HG03196 (cell line): Measurements from ENCODE around the gene CFC1.
"Not testable (repeated sequence)": the region's sequence is repeated elsewhere in the genome, so short reads cannot be mapped to it uniquely, and the experiment has no call there.

Experiments
- ATAC-seq: cut with Tn5 transposase; IDR thresholded peaks from one replicate; pipeline ENCODE4 v1.9.1; 2021; ENCODE audit not compliant: unreplicated experiment

CFC1 gene

DNA sequence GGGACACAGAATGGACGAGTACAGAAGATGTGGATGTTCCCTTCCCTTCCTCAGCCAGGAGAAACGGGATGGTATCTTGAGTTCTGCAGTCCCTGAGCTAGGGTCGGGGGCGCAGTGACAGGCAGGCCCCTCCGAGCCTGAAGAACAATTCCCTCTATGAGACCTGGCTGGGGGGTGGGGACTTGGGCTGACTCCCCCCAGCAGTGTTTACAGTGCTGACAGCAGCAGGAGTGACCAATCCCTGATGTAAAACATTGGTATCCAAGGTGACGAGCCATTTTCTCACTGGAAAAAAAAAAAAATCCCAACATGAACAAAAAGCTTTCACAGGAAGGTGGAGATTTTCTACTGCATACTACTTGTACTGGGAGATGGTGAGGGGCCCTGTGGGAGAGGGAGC lies at the start of gene CFC1:
CFC1 (minus strand) TSS at position 183 of the 400 bp plus-strand sequence. CDS start 288 bp downstream, outside the sequence.
- not testable (repeated sequence) for ATAC-seq

DNA sequence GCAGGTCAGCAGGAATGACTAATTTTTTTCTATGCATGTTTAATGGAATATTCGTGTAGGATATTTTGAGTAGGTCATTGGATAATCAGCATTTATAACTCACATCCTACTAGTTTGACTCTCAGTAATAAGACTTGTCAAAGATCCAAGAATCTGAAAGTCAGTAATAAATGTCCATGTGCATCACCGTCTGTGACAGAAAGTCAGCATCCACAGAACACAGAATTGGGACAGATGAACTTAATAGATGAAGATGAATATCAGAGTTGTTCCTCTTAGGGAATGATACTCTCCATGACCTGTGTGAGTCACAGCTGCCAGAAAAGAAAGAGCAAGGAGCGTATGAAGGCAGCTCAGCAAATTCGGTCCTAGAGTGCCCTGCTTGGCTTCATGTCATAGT lies 42.3 kb upstream of the CFC1 start:
- not testable (repeated sequence) for ATAC-seq

DNA sequence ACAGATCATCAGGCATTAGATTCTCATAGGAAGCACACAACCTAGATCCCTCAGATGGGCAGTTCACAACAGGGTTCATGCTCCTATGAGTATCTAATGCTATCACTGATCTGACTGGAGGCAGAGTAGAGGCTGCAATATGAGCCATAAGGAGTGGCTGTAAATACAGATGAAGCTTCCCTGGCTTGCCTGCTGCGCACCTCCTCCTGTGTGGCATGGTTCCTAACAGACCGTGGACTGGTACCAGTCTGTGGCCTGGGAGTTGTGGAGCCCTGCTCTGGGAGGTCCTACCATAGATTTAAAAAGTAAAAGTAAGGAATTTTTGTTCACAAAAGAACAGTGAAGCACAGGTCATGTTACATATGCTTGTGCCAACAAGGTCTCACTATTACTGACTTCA lies 39.6 kb upstream of the CFC1 start:
- not testable (repeated sequence) for ATAC-seq

- ATAC-seq, result not testable (repeated sequence)
Measured at GRCh38 chr2:130628784-130629475, 29.6 kb upstream of the CFC1 start.

GRCh38 chr2:130611140-130611539 lies 11.8 kb upstream of the CFC1 start, which contains the start of gene POTEJ:
TSS of gene POTEJ (plus strand) at chr2:130611440. CDS start at chr2:130611533, 93 bp downstream.
- not testable (repeated sequence) for ATAC-seq

DNA sequence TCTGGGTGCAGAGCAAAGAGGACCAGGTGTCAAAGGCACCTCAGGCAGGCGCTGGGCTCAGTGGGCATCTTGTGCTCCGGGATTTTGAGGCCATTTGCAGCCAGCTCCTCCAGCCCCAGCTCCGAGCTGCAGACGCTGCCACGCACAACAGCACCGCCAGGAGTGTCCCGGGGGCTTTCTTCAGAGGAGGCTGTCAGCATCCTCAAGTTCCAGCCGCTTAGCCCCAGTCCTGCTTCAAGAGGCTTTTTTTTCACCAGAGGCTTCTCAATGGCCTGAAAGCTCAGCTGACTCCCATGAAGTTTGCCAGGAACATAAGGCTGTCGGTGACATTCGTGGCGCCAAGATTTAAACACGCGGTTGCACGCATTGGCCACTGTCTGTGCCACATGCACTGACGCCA lies 11.1 kb upstream of the CFC1 start:
- not testable (repeated sequence) for ATAC-seq

DNA sequence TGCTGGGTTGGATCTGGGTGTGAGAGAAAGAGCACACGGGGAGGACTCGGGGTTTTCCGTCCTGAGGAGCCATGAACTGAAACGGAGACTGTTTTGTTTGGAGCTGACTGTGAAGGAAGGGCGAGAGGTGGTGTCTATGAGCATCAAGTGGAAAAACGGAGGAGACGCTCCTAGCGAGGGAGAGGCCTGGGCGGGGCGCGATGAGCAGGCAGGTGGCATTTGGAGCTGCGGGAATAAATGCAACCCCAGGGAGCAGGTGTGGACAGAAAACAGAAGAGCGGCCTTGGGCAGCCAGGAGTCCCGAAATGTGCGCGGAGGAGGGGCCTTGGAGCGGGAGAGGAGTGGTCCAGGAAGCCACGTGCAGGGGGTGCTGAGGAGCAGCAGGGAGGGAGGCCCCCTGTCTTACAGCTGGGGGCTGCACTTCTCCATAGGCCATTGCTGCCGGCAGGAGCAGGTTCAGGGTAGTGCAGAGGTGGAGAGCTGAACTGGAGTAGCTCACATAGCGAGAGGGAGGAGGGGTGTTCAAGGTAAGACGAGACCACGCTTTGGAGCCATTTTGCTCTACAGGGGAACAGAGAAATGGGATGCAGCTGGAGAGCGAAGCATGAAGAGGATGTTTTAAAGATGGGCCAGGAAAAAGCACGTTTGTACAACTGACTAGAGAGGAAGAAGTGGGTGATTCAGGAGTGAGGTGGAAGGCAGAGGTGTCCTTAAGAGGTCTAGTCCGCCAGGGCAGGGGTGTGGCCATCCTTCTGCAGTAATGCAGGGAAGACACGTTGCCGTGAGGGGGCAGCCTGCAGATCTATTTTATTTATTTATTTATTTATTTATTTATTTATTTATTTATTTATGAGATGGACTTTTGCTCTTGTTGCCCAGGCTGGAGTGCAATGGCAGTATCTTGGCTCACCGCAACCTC lies 9.9 kb upstream of the CFC1 start:
- ATAC-seq, result not testable (repeated sequence)

- not testable (repeated sequence) for ATAC-seq
Measured at GRCh38 chr2:130608276-130609001, 9.1 kb upstream of the CFC1 start.

DNA sequence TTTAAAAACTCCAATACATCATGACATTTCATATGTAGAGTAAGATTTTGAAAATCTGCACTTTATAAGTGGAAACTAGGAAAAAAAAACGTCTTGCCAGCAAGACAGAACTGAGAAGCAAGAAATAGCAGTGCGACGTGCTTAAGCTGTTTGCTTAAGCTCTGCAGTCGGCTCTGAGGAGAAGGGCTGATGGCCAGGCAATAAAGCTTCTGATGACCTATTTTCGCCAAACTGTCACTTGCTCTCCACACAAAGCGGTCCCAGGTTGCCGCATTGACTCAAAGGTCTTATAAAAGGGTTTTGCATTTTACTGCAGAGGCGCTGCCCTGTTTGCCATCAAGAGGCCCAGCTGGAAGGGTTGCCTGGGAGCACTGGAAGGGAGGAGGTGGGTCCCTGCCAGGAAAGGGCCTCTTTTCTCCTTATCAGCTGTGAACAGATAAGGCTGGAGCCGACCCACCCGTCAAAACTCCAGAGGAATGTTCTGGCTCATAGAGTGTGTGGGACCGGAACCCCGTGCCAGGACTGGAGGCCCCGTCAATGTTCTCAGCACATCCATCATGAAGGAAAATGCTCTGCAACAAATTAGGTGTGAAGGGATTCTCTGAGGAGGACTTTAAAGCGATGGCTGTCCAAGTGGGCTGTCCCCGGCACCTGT lies 2.4 kb upstream of the CFC1 start:
- ATAC-seq, result not testable (repeated sequence)

DNA sequence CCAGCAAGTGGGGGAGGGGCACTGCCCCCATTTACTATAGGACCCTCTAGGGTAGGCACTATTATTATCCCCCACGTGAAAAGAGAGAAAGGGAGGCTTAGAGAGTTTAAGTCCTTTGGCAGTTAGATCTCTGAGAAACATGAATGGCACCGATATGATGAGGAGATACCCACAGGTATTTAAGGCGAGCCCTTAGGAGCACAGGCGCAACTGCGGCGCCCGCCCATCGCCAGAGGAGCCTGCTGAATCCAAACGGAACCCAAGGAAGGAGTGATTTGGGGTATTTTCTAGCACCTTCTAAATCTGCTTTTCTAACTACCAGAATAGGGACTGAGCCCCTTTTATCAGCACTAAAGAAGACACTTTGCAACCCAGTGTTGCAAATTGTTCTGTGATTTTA lies 551 bp upstream of the CFC1 start:
- ATAC-seq, result not testable (repeated sequence)

DNA sequence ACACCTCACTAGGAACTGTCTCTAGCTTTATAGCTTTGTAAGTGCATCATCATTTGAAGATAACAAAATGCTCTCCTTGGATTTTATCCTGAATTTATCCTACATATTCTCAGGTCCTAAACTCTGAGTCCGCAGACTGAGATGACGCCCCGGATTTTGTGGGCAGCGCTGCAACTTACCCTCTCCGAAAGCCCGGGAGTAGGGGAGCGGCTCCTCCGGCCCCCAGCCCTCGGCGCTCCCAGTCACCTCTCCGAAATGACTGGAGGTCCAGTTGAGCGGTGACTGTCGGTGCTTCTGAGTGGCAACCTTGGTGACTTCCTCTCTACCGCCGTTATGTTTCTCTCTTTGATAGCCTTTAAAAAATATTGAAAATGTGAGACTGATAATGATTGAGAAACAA lies 912 bp downstream of the CFC1 start:
- not testable (repeated sequence) for ATAC-seq

- not testable (repeated sequence) for ATAC-seq
Measured at GRCh38 chr2:130597994-130598393, 1.4 kb downstream of the CFC1 start.

DNA sequence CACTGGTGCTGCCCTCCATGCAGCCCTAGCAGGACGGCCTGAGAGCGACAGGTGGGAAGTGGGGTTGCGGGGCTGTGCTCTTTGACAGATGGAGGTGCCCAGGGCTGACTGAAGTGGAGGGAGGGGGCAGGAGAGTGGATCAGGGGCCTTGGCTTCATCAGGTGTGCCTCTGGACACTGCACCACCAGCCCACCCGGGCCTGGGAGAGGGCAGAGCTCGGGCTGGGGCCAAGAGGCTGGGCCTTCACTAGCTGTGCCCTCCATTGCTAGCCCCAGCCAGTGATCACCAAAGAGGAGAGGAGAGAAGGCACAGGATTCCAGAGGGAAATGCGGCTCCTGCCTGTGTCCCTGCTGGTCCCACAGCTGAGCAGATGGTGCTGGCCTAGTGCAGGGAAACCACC lies 2.6 kb downstream of the CFC1 start:
- not testable (repeated sequence) for ATAC-seq

DNA sequence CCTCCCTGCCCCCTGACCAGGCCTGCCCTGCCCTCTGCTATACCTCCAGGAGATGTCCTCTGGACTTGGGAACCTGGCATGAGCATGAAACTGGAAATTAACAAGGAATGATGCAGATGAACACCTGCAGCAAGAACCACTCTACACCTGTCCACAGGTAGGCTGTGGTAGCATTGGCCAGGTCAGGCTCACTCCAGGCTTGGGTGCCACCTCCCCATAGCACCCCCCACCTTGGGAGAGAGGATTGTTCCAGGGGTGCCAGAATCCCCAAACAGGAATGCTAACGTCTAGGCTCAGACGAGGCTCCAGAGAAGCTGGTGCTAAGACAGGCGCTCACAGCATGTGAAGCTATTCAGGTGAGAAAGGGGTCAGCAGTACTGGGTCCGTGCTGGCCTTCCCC lies 5.4 kb downstream of the CFC1 start:
- ATAC-seq, result not testable (repeated sequence)

DNA sequence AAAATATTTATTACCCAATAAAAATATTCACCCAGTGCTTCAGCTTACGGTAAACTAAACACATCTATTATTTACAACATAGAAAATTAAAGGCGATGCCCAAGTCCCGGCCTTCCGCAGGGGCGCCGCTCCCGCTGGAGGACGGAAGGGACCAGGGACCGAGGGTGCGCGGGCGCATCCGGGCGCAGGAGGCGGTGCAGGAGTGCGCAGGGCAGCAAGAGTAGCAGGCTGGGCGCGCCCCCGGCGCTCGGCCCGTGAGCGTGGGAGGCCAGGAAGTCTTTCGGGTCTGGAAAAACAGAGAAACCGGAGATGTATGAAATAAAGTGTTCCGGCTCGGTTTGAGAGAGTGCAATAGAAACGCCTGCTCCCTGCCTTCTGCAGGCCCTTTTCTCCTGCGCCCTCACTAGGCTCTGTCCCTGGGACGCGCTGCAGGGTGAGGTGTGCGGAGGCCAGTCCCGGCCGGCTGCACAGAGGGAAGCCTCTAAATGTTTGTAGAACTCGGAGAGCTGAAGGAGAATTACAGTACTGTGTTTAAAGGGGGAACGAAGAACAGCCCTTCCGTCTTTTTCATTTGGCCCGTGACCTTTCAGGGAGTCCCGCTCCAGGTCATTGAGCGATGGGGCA lies 6.5 kb downstream of the CFC1 start:
- ATAC-seq, result not testable (repeated sequence)

GRCh38 chr2:130590842-130591359 lies 8.5 kb downstream of the CFC1 start:
- ATAC-seq, result not testable (repeated sequence)

- not testable (repeated sequence) for ATAC-seq
Measured at GRCh38 chr2:130590170-130590841, 9.1 kb downstream of the CFC1 start.

- ATAC-seq, result peak; percentile 92
Measured at GRCh38 chr2:130588688-130589458, 10.5 kb downstream of the CFC1 start.

DNA sequence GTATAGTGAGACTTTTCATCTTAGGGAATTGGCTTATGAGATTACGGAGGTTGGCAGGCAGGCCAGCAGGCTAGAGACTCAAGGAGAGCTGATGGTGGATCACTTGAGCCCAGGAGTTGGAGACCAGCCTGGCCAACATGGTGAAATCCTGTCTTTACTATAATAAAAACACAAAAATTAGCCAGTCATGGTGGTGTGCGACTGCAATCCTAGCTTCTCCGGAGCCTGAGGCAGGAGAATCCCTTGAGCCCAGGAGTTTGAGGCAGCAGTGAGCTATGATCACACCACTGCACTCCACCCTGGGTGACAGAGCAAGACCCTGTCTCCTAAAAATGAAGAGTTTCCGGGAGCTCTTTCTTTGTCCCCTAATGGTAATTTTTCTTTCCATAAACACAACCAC lies 14.6 kb downstream of the CFC1 start:
- not testable (repeated sequence) for ATAC-seq
